ENCODE results near the gene TCL1B. TPM values are rescaled to one million over a fixed set of nuclear protein-coding genes. Genes with fewer than 3 reads are reported as not detected.

TCL1B gene
- total RNA-seq, 1 experiment from 2014 or later, result not detected

- Mint-ChIP-seq H3K4me1 (ENCODE audit: low read depth, unreplicated experiment) (no peaks in the 10 kb centered on the region), H3K27ac (ENCODE audit: unreplicated experiment) (no peak overlapping the region), H3K9me3 (ENCODE audit: low read depth, unreplicated experiment) (no peaks in the 10 kb centered on the region), H3K36me3 (ENCODE audit: insufficient read depth, unreplicated experiment) (no peaks in the 10 kb centered on the region), H3K4me3 (ENCODE audit: low read depth, unreplicated experiment) (no peak overlapping the region), H3K27me3 (ENCODE audit: unreplicated experiment) (peaks cover 81% of the 10 kb centered on the region)
- CTCF ChIA-PET, result interaction anchor here (1.0 kb wide), 1 partner anchor 120 kb away, joined by 4 read pairs; no protein-coding TSS in a partner anchor
- intact Hi-C loops (cut with micrococcal nuclease; ENCODE audit: unreplicated experiment), result no loop called here
- TF ChIP-seq CTCF (IDR thresholded peaks at IDR 0.05; ENCODE audit: unreplicated experiment), result no peak
- BruUV-seq (replicated peaks), result no TSS peak
- no peak for DNase-seq
Observed at GRCh38 chr14:95679148-95679815, 6.9 kb upstream of the TCL1B start.

GRCh38 chr14:95679998-95680735 is 6.1 kb upstream of the TCL1B start:
- H3K4me3 Mint-ChIP-seq (ENCODE audit: low read depth, unreplicated experiment), result no peak overlapping the region
- BruUV-seq (replicated peaks), result no TSS peak
- no peak for TF ChIP-seq CTCF (IDR thresholded peaks at IDR 0.05; ENCODE audit: unreplicated experiment)
- peaks cover 74% of the 10 kb centered on the region for H3K27me3 Mint-ChIP-seq (ENCODE audit: unreplicated experiment)
- no peak for DNase-seq
- no peaks in the 10 kb centered on the region for H3K4me1 Mint-ChIP-seq (ENCODE audit: low read depth, unreplicated experiment)
- no peaks in the 10 kb centered on the region for H3K36me3 Mint-ChIP-seq (ENCODE audit: insufficient read depth, unreplicated experiment)
- intact Hi-C loops (cut with micrococcal nuclease; ENCODE audit: unreplicated experiment), result loop anchor here (5.0 kb wide), 1 partner anchor 68 kb away; no protein-coding TSS in a partner anchor
- no peaks in the 10 kb centered on the region for H3K9me3 Mint-ChIP-seq (ENCODE audit: low read depth, unreplicated experiment)
- H3K27ac Mint-ChIP-seq (ENCODE audit: unreplicated experiment), result no peak overlapping the region
- CTCF ChIA-PET, result interaction anchor here (0.8 to 1.0 kb wide), 2 partner anchors 67 to 121 kb away, joined by 4 to 5 read pairs; no protein-coding TSS in a partner anchor

GRCh38 chr14:95681153-95681552 is 5.1 kb upstream of the TCL1B start:
- intact Hi-C loops (cut with micrococcal nuclease; ENCODE audit: unreplicated experiment), result loop anchor here (5.0 kb wide), 1 partner anchor 69 kb away; no protein-coding TSS in a partner anchor
- BruUV-seq (replicated peaks), result no TSS peak
- no peaks in the 10 kb centered on the region for H3K4me1 Mint-ChIP-seq (ENCODE audit: low read depth, unreplicated experiment)
- no peak for DNase-seq
- peaks cover 64% of the 10 kb centered on the region for H3K27me3 Mint-ChIP-seq (ENCODE audit: unreplicated experiment)
- H3K4me3 Mint-ChIP-seq (ENCODE audit: low read depth, unreplicated experiment), result no peak overlapping the region
- no peaks in the 10 kb centered on the region for H3K9me3 Mint-ChIP-seq (ENCODE audit: low read depth, unreplicated experiment)
- no peak overlapping the region for H3K27ac Mint-ChIP-seq (ENCODE audit: unreplicated experiment)
- H3K36me3 Mint-ChIP-seq (ENCODE audit: insufficient read depth, unreplicated experiment), result no peaks in the 10 kb centered on the region
- TF ChIP-seq CTCF (IDR thresholded peaks at IDR 0.05; ENCODE audit: unreplicated experiment), result no peak
- CTCF ChIA-PET, result no interaction called here

GRCh38 chr14:95683793-95684192 is 2.4 kb upstream of the TCL1B start:
- no peak overlapping the region for H3K27ac Mint-ChIP-seq (ENCODE audit: unreplicated experiment)
- intact Hi-C loops (cut with micrococcal nuclease; ENCODE audit: unreplicated experiment), result loop anchor here (1.0 to 5.0 kb wide), 2 partner anchors 71 to 122 kb away; no protein-coding TSS in a partner anchor
- H3K4me1 Mint-ChIP-seq (ENCODE audit: low read depth, unreplicated experiment), result no peaks in the 10 kb centered on the region
- DNase-seq, result peak; percentile 42
- no peak overlapping the region for H3K4me3 Mint-ChIP-seq (ENCODE audit: low read depth, unreplicated experiment)
- no peaks in the 10 kb centered on the region for H3K36me3 Mint-ChIP-seq (ENCODE audit: insufficient read depth, unreplicated experiment)
- no peaks in the 10 kb centered on the region for H3K9me3 Mint-ChIP-seq (ENCODE audit: low read depth, unreplicated experiment)
- BruUV-seq (replicated peaks), result no TSS peak
- TF ChIP-seq CTCF (IDR thresholded peaks at IDR 0.05; ENCODE audit: unreplicated experiment), result peak; percentile 51
- H3K27me3 Mint-ChIP-seq (ENCODE audit: unreplicated experiment), result peaks cover 46% of the 10 kb centered on the region
- CTCF ChIA-PET, result no interaction called here

Data from Calu3 (cell line).